SH-SY5Y (cell line): ENCODE results near the gene HDAC9.

Source experiments
- GATA2 ChIP-seq: IDR thresholded peaks from 2 replicates; pipeline ENCODE4 v1.6.1; 2011; ENCODE audit warnings: mild to moderate bottlenecking, low read depth, low read length
- GATA3 ChIP-seq: IDR thresholded peaks from 2 replicates; pipeline ENCODE4 v1.6.1; 2011; ENCODE audit warnings: low read depth, mild to moderate bottlenecking, low read length, moderate library complexity

The HDAC9 gene

DNA sequence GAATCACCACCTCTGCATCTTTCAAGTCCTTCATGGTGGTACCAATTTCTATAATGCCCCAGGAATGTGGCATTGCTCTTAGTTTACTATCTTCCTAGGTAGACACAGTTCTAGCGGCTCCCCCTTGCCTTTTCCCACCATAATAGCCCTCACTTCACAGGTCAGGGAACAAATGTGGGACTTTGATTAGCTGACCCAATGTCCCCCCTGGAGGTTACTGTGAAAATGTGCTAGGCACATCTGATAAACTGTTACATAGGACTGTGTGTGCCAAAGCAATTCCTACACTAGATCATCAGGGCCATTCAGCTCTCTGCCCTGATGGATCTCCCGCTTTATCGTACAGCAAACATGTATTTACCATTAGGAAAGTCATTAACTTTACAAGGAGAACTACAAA is 527.9 kb downstream of the HDAC9 start:
- no peak for TF ChIP-seq GATA2
- no peak for TF ChIP-seq GATA3

DNA sequence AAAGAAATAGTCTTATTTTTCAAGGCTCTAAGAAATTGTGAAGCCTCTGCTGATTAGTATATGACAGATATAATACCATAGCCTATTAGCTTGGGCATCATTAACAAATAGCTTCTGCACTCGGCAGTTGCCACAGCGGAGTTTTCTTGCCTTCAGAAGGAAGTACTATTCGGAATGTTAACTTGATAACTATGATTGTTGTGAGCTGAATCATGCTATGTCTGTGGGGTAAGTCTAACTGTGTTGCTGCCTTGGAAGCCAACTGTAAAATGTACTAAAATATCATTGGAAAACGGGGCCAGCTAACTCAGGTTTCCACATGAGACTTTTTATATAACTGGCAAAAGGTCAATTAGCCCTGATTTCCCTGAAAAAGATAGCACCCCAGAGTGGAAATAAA is 528.7 kb downstream of the HDAC9 start:
- TF ChIP-seq GATA3 (no peak), GATA2 (no peak)

DNA sequence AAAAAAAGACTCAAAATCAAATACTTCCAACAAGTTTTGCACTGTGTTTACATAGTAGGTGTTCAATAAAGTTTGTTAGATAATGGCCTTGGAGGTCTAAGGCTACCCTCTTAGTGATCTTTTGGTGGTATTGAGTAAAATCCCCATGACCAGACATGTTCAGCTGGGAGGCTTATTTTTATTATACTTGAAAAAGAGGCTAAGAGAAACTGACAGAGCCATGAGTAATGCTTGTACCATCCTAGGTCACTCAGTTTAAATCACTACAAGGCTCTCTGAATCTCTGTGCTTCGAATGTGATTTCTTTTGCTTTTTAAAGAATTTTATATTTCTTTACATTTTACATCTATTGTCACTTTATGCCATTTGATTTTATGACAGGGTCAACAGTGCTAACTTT is 531.3 kb downstream of the HDAC9 start:
- no peak for TF ChIP-seq GATA2
- no peak for TF ChIP-seq GATA3

DNA sequence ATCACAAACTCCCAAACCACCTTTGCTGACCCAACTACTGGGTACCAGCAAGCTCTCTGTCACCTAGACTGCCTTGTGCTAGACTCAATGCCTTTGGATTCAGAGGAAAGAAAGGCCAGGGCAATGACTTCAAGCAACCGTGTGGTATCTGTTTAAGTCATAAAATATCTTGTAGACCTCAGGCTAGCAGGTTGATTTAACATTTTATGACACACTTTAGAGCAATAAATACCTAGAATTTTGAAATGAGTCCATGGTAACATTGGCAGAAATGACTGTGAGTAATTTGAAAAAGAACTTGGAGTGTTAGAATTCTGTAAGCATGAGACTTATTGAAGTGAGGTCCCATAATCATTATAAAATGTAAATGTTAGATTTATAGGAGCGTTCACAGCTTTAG is 534.7 kb downstream of the HDAC9 start:
- TF ChIP-seq GATA2 (no peak), GATA3 (no peak)

- TF ChIP-seq GATA2 (no peak), GATA3 (no peak)
Measured at GRCh38 chr7:19051767-19052375, 556.3 kb downstream of the HDAC9 start.
